ENCODE data around the gene SP2. TPM values are rescaled to one million over a fixed set of nuclear protein-coding genes. Genes with fewer than 3 reads are reported as not detected.

Gene SP2
- total and polyA plus RNA-seq, 2 of the 13 experiments (the other 11 are each of a cell fraction or from before 2014, with no cell fraction given): 1.4 to 4.8 TPM

GRCh38 chr17:47929218-47930000 lies 33.4 kb downstream of the SP2 start:
- POLR2A ChIA-PET: interaction anchor here (1.1 to 2.6 kb wide), 4 partner anchors 12 to 41 kb away, joined by 3 to 17 read pairs (median 8); partner anchors contain the start of genes CDK5RAP3 and PNPO
- WGBS (ENCODE audit: low lambda C conversion rate): 91% methylated on average over 10 of the region's 10 CpGs
- Histone ChIP-seq H3K36me3 (replicated peaks in 1 of 2; ENCODE audit: control insufficient read depth in 1 of 2, insufficient read depth in 2 of 2, low read length in 2 of 2) (peaks cover 7 to 16% of the 10 kb centered on the region in 2 experiments; a peak in 4 of 5 replicates), H3K4me3 (replicated peaks in 1 of 3; ENCODE audit: insufficient read depth in 1 of 3, low read depth in 2 of 3, low read length in 3 of 3) (no peak overlapping the region), H2AFZ (ENCODE audit: low read length) (no peak overlapping the region), H3K27ac (ENCODE audit: extremely low read length, insufficient read depth, low read length) (no peak overlapping the region), H3K27me3 (ENCODE audit: control insufficient read depth in 1 of 2, insufficient read depth in 2 of 2, low read length in 2 of 2) (no peaks in the 10 kb centered on the region), H3K4me1 (ENCODE audit: insufficient read depth, low read length) (peaks cover 36% of the 10 kb centered on the region), H3K9me3 (ENCODE audit: low read length) (no peaks in the 10 kb centered on the region), H3K79me2 (ENCODE audit: insufficient read depth, low read length) (no peaks in the 10 kb centered on the region), H3K4me2 (ENCODE audit: low read depth, low read length) (no peak overlapping the region), H4K20me1 (ENCODE audit: insufficient read depth, low read length) (no peaks in the 10 kb centered on the region), H3K9ac (ENCODE audit: insufficient read depth, low read depth, low read length) (no peak overlapping the region)
- TF ChIP-seq FOXO4 (CRISPR knock-in tag; conservative IDR thresholded peaks at IDR 0.05) (0 out of 2 replicates have a peak, but pooled peaks have one; percentile 24), ZNF512 (CRISPR knock-in tag; IDR thresholded peaks at IDR 0.05) (no peak)
- intact Hi-C loops (cut with micrococcal nuclease; ENCODE audit: unreplicated experiment) (no loop called here), in situ Hi-C loops (cut with HindIII; ENCODE audit: extremely low pct_ligation_motif_present, low pct_unique_long_range_greater_than_20kb) (no loop called here)
- no peak for DNase-seq (ENCODE audit: low spot score)
- no TSS peak for BruUV-seq (replicated peaks)
- FAIRE-seq: no peak
- no peak for ATAC-seq
- CTCF ChIA-PET (ENCODE audit: low intra/inter-chr PET ratio, low total read pairs): no interaction called here

GRCh38 chr17:47931848-47932247 lies 35.8 kb downstream of the SP2 start:
- FAIRE-seq (peak; percentile 65), ATAC-seq (peak; percentile 48), DNase-seq (ENCODE audit: low spot score) (peak; percentile 68)
- H3K36me3 ChIP-seq (replicated peaks in 1 of 2; ENCODE audit: control insufficient read depth in 1 of 2, insufficient read depth in 2 of 2, low read length in 2 of 2): peaks cover 0 to 5% of the 10 kb centered on the region in 2 experiments; a peak in 2 of 5 replicates
- peak overlapping the region; percentile 16 for H3K27ac ChIP-seq (ENCODE audit: extremely low read length, insufficient read depth, low read length)
- H3K9me3 ChIP-seq (ENCODE audit: low read length): no peaks in the 10 kb centered on the region
- intact Hi-C loops (cut with micrococcal nuclease; ENCODE audit: unreplicated experiment) (no loop called here), in situ Hi-C loops (cut with HindIII; ENCODE audit: extremely low pct_ligation_motif_present, low pct_unique_long_range_greater_than_20kb) (no loop called here)
- 6% methylated on average over 4 of the region's 4 CpGs for WGBS (ENCODE audit: low lambda C conversion rate)
- H3K4me2 ChIP-seq (ENCODE audit: low read depth, low read length): peak overlapping the region; percentile 34
- no peaks in the 10 kb centered on the region for H3K27me3 ChIP-seq (ENCODE audit: control insufficient read depth in 1 of 2, insufficient read depth in 2 of 2, low read length in 2 of 2)
- BruUV-seq (replicated peaks): no TSS peak
- CTCF ChIA-PET (ENCODE audit: low intra/inter-chr PET ratio, low total read pairs): no interaction called here
- H3K4me1 ChIP-seq (ENCODE audit: insufficient read depth, low read length): peaks cover 50% of the 10 kb centered on the region
- H3K4me3 ChIP-seq (replicated peaks in 1 of 3; ENCODE audit: insufficient read depth in 1 of 3, low read depth in 2 of 3, low read length in 3 of 3): no peak overlapping the region; a peak in 1 of 6 replicates
- no peak overlapping the region for H2AFZ ChIP-seq (ENCODE audit: low read length)
- POLR2A ChIA-PET: interaction anchor here (0.6 to 2.7 kb wide), 5 partner anchors 10 to 164 kb away, joined by 3 to 23 read pairs (median 3); partner anchors contain the start of gene PNPO
- H4K20me1 ChIP-seq (ENCODE audit: insufficient read depth, low read length): no peaks in the 10 kb centered on the region
- H3K9ac ChIP-seq (ENCODE audit: insufficient read depth, low read depth, low read length): no peak overlapping the region
- H3K79me2 ChIP-seq (ENCODE audit: insufficient read depth, low read length): no peaks in the 10 kb centered on the region
- TF ChIP-seq ERF (CRISPR knock-in tag; IDR thresholded peaks at IDR 0.05): 0 out of 2 replicates have a peak, but pooled peaks have one; percentile 35
- 0 out of 2 replicates have a peak, but pooled peaks have one; percentile 44 for TF ChIP-seq ZMYM4 (CRISPR knock-in tag; IDR thresholded peaks at IDR 0.05)
- peak; percentile 29; the same call in 1 of the 2 replicates for TF ChIP-seq HDAC1 (CRISPR knock-in tag; IDR thresholded peaks at IDR 0.05)
- TF ChIP-seq THYN1 (CRISPR knock-in tag; IDR thresholded peaks at IDR 0.05; ENCODE audit: borderline replicate concordance, low read depth): no peak
- TF ChIP-seq SNAPC5 (CRISPR knock-in tag; IDR thresholded peaks at IDR 0.05; ENCODE audit: borderline replicate concordance): no peak
- TF ChIP-seq MIER2 (CRISPR knock-in tag; IDR thresholded peaks at IDR 0.05): 0 out of 2 replicates have a peak, but pooled peaks have one; percentile 19
- TF ChIP-seq RXRB (CRISPR knock-in tag; IDR thresholded peaks at IDR 0.05; ENCODE audit: borderline replicate concordance): 0 out of 2 replicates have a peak, but pooled peaks have one; percentile 13
- TF ChIP-seq JARID2 (CRISPR knock-in tag; IDR thresholded peaks at IDR 0.05; ENCODE audit: insufficient replicate concordance): no peak
- no peak for TF ChIP-seq HNRNPL (IDR thresholded peaks at IDR 0.05; ENCODE audit: low read depth, low read length)
- TF ChIP-seq ZNF343 (CRISPR knock-in tag; IDR thresholded peaks at IDR 0.05): no peak
- TF ChIP-seq NR2F2 (IDR thresholded peaks at IDR 0.05; ENCODE audit: borderline replicate concordance, low read depth): peak; percentile 75

Data from HepG2 (cell line).